ENCODE data around the gene ATP13A5.

The ATP13A5 gene

GRCh38 chr3:193387596-193387995 lies 9.0 kb upstream of the ATP13A5 start:
- Histone ChIP-seq H3K9me2 (replicated peaks; ENCODE audit: control insufficient read depth, low read length) (no peaks in the 10 kb centered on the region), H3F3A (ENCODE audit: control insufficient read depth, insufficient read depth) (no peaks in the 10 kb centered on the region), H4K20me1 (ENCODE audit: control insufficient read depth, insufficient read depth, low read depth, low read length) (no peaks in the 10 kb centered on the region), H3K4me2 (ENCODE audit: low read length) (no peak overlapping the region), H3K27ac (ENCODE audit: low read depth, low read length) (no peak overlapping the region), H3K79me2 (ENCODE audit: control insufficient read depth, low read length) (no peaks in the 10 kb centered on the region), H3K27me3 (ENCODE audit: control insufficient read depth, low read length) (no peaks in the 10 kb centered on the region), H3K36me3 (ENCODE audit: control insufficient read depth, low read length) (no peaks in the 10 kb centered on the region), H3K9me3 (ENCODE audit: control insufficient read depth, insufficient read depth, low read length) (no peaks in the 10 kb centered on the region), H3K4me1 (ENCODE audit: control insufficient read depth, low read length) (no peaks in the 10 kb centered on the region), H3K4me3 (ENCODE audit: low read length) (no peak overlapping the region)
- TF ChIP-seq EZH2phosphoT487 (IDR thresholded peaks at IDR 0.05; ENCODE audit: borderline replicate concordance, low read length) (no peak), CTCF (IDR thresholded peaks at IDR 0.05; ENCODE audit: low read depth, low read length, poor library complexity, severe bottlenecking) (no peak)

GRCh38 chr3:193377591-193377990 lies 962 bp downstream of the ATP13A5 start:
- no peaks in the 10 kb centered on the region for H3K36me3 ChIP-seq (ENCODE audit: control insufficient read depth, low read length)
- H3F3A ChIP-seq (ENCODE audit: control insufficient read depth, insufficient read depth) = no peaks in the 10 kb centered on the region
- H3K79me2 ChIP-seq (ENCODE audit: control insufficient read depth, low read length) = no peaks in the 10 kb centered on the region
- no peaks in the 10 kb centered on the region for H3K9me2 ChIP-seq (replicated peaks; ENCODE audit: control insufficient read depth, low read length)
- no peaks in the 10 kb centered on the region for H3K27me3 ChIP-seq (ENCODE audit: control insufficient read depth, low read length)
- no peaks in the 10 kb centered on the region for H3K4me1 ChIP-seq (ENCODE audit: control insufficient read depth, low read length)
- no peak overlapping the region for H3K27ac ChIP-seq (ENCODE audit: low read depth, low read length)
- no peak for TF ChIP-seq CTCF (IDR thresholded peaks at IDR 0.05; ENCODE audit: low read depth, low read length, poor library complexity, severe bottlenecking)
- TF ChIP-seq EZH2phosphoT487 (IDR thresholded peaks at IDR 0.05; ENCODE audit: borderline replicate concordance, low read length) = no peak
- H3K9me3 ChIP-seq (ENCODE audit: control insufficient read depth, insufficient read depth, low read length) = no peaks in the 10 kb centered on the region
- no peak overlapping the region for H3K4me3 ChIP-seq (ENCODE audit: low read length)
- H4K20me1 ChIP-seq (ENCODE audit: control insufficient read depth, insufficient read depth, low read depth, low read length) = no peaks in the 10 kb centered on the region
- H3K4me2 ChIP-seq (ENCODE audit: low read length) = no peak overlapping the region

GRCh38 chr3:193375614-193376013 lies 2.9 kb downstream of the ATP13A5 start:
- Histone ChIP-seq H3K27ac (ENCODE audit: low read depth, low read length) (no peak overlapping the region), H3K27me3 (ENCODE audit: control insufficient read depth, low read length) (no peaks in the 10 kb centered on the region), H3K36me3 (ENCODE audit: control insufficient read depth, low read length) (no peaks in the 10 kb centered on the region), H3K4me2 (ENCODE audit: low read length) (no peak overlapping the region), H3K4me3 (ENCODE audit: low read length) (no peak overlapping the region), H3K79me2 (ENCODE audit: control insufficient read depth, low read length) (no peaks in the 10 kb centered on the region), H3K9me2 (replicated peaks; ENCODE audit: control insufficient read depth, low read length) (no peaks in the 10 kb centered on the region), H3K9me3 (ENCODE audit: control insufficient read depth, insufficient read depth, low read length) (no peaks in the 10 kb centered on the region), H3K4me1 (ENCODE audit: control insufficient read depth, low read length) (no peaks in the 10 kb centered on the region), H3F3A (ENCODE audit: control insufficient read depth, insufficient read depth) (no peaks in the 10 kb centered on the region), H4K20me1 (ENCODE audit: control insufficient read depth, insufficient read depth, low read depth, low read length) (no peaks in the 10 kb centered on the region)
- no peak for TF ChIP-seq CTCF (IDR thresholded peaks at IDR 0.05; ENCODE audit: low read depth, low read length, poor library complexity, severe bottlenecking)
- TF ChIP-seq EZH2phosphoT487 (IDR thresholded peaks at IDR 0.05; ENCODE audit: borderline replicate concordance, low read length) = no peak

GRCh38 chr3:193372783-193373182 lies 5.8 kb downstream of the ATP13A5 start:
- no peaks in the 10 kb centered on the region for H3K79me2 ChIP-seq (ENCODE audit: control insufficient read depth, low read length)
- H3K4me1 ChIP-seq (ENCODE audit: control insufficient read depth, low read length) = no peaks in the 10 kb centered on the region
- H3K27ac ChIP-seq (ENCODE audit: low read depth, low read length) = no peak overlapping the region
- no peak overlapping the region for H3K4me3 ChIP-seq (ENCODE audit: low read length)
- no peaks in the 10 kb centered on the region for H3F3A ChIP-seq (ENCODE audit: control insufficient read depth, insufficient read depth)
- no peak for TF ChIP-seq EZH2phosphoT487 (IDR thresholded peaks at IDR 0.05; ENCODE audit: borderline replicate concordance, low read length)
- TF ChIP-seq CTCF (IDR thresholded peaks at IDR 0.05; ENCODE audit: low read depth, low read length, poor library complexity, severe bottlenecking) = no peak
- H3K9me3 ChIP-seq (ENCODE audit: control insufficient read depth, insufficient read depth, low read length) = no peaks in the 10 kb centered on the region
- H3K27me3 ChIP-seq (ENCODE audit: control insufficient read depth, low read length) = no peaks in the 10 kb centered on the region; the same call in 1 of the 2 replicates
- no peak overlapping the region for H3K4me2 ChIP-seq (ENCODE audit: low read length)
- H3K9me2 ChIP-seq (replicated peaks; ENCODE audit: control insufficient read depth, low read length) = no peaks in the 10 kb centered on the region
- H3K36me3 ChIP-seq (ENCODE audit: control insufficient read depth, low read length) = no peaks in the 10 kb centered on the region
- H4K20me1 ChIP-seq (ENCODE audit: control insufficient read depth, insufficient read depth, low read depth, low read length) = no peaks in the 10 kb centered on the region

Data from DOHH2 (cell line).